GM12878 (cell line): ENCODE data around the gene CCL4.

ENCODE experiments used
- CREB1 ChIP-seq: IDR thresholded peaks from 2 replicates; pipeline ENCODE4 v1.6.1; 2012; ENCODE audit warnings: low read depth, mild to moderate bottlenecking, inconsistent platforms
- CTCF ChIP-seq, 3 experiments: IDR thresholded peaks in 2 of 3; conservative IDR thresholded peaks in 1 of 3; 2 replicates each; pipeline ENCODE4 v1.5.1; 2011; ENCODE audit warnings: low read depth in 3 of 3, low read length in 3 of 3, mild to moderate bottlenecking in 3 of 3, control low read depth in 2 of 3, moderate library complexity in 2 of 3, inconsistent platforms in 1 of 3, mixed read lengths in 1 of 3; ENCODE audit not compliant: control insufficient read depth in 2 of 3, insufficient read depth in 1 of 3; ENCODE audit errors: extremely low read depth in 1 of 3
- EZH2 ChIP-seq: IDR thresholded peaks from 2 replicates; pipeline ENCODE4 v1.6.1; 2012; ENCODE audit warnings: low read depth, mild to moderate bottlenecking, control low read depth, inconsistent platforms, low read length, borderline replicate concordance; ENCODE audit not compliant: control insufficient read depth
- HDAC2 ChIP-seq: fragments of 200-600 bp; sonication (generic); IDR thresholded peaks from 2 replicates; pipeline ENCODE4 v1.6.1; 2017
- MXI1 ChIP-seq: fragments of 150-350 bp; IDR thresholded peaks from 2 replicates; pipeline ENCODE4 v1.6.1; 2011; ENCODE audit warnings: low read depth, mild to moderate bottlenecking, inconsistent platforms, low read length, improper control_type of control experiment
- POLR2AphosphoS5 ChIP-seq: IDR thresholded peaks from 2 replicates; pipeline ENCODE4 v1.6.1; 2011; ENCODE audit warnings: mild to moderate bottlenecking, low read length, inconsistent platforms
- RAD21 ChIP-seq: IDR thresholded peaks from 2 replicates; pipeline ENCODE4 v1.6.1; 2011; ENCODE audit warnings: mild to moderate bottlenecking, low read depth, low read length, moderate library complexity; ENCODE audit not compliant: insufficient read depth
- RELA ChIP-seq: fragments of 450-650 bp; IDR thresholded peaks from 2 replicates; pipeline ENCODE4 v1.8.0; 2014; ENCODE audit warnings: borderline replicate concordance; ENCODE audit not compliant: partially characterized antibody
- SMC3 ChIP-seq: IDR thresholded peaks from 2 replicates; pipeline ENCODE4 v1.6.1; 2011; ENCODE audit warnings: low read length, improper control_type of control experiment, borderline replicate concordance
- TF ChIP-seq, protein P1 (sequence below): IDR thresholded peaks from 2 replicates; pipeline ENCODE4 v1.6.1; 2012; ENCODE audit warnings: mild to moderate bottlenecking, low read depth, low read length

GRCh38 chr17:36117505-36118382 lies 14.1 kb downstream of the CCL4 start:
- TF ChIP-seq RAD21 = no peak
- no peak for TF ChIP-seq POLR2AphosphoS5
- peak; percentile 35 for TF ChIP-seq RELA
- TF ChIP-seq, protein P1, sequence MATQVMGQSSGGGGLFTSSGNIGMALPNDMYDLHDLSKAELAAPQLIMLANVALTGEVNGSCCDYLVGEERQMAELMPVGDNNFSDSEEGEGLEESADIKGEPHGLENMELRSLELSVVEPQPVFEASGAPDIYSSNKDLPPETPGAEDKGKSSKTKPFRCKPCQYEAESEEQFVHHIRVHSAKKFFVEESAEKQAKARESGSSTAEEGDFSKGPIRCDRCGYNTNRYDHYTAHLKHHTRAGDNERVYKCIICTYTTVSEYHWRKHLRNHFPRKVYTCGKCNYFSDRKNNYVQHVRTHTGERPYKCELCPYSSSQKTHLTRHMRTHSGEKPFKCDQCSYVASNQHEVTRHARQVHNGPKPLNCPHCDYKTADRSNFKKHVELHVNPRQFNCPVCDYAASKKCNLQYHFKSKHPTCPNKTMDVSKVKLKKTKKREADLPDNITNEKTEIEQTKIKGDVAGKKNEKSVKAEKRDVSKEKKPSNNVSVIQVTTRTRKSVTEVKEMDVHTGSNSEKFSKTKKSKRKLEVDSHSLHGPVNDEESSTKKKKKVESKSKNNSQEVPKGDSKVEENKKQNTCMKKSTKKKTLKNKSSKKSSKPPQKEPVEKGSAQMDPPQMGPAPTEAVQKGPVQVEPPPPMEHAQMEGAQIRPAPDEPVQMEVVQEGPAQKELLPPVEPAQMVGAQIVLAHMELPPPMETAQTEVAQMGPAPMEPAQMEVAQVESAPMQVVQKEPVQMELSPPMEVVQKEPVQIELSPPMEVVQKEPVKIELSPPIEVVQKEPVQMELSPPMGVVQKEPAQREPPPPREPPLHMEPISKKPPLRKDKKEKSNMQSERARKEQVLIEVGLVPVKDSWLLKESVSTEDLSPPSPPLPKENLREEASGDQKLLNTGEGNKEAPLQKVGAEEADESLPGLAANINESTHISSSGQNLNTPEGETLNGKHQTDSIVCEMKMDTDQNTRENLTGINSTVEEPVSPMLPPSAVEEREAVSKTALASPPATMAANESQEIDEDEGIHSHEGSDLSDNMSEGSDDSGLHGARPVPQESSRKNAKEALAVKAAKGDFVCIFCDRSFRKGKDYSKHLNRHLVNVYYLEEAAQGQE = no peak
- TF ChIP-seq CTCF (IDR thresholded peaks at IDR 0.05 in 2 of 3, conservative IDR thresholded peaks at IDR 0.05 in 1 of 3; ENCODE audit: control insufficient read depth in 2 of 3, extremely low read depth in 1 of 3, insufficient read depth in 1 of 3, low read depth in 3 of 3, low read length in 3 of 3) = no peak
- no peak for TF ChIP-seq SMC3
- no peak for TF ChIP-seq EZH2
- TF ChIP-seq HDAC2 = no peak
- no peak; the same call in 1 of the 2 replicates for TF ChIP-seq MXI1
- no peak; the same call in 1 of the 2 replicates for TF ChIP-seq CREB1
